PC-9 (cell line): ENCODE measurements around the gene ALPG. TPM values are rescaled to one million over a fixed set of nuclear protein-coding genes. Genes with fewer than 3 reads are reported as not detected.

Experiments
- BruUV-seq: library from RNA; stranded (reverse); fragments of 400-500 nt; replicated peaks from 2 replicates; lab custom pipeline; 2021; lab: Mats Ljungman, UMichigan
- CTCF ChIA-PET: fragments of 300-600 bp; sonication (Branson Sonifier 250); formaldehyde crosslinking; loops from one replicate; lab custom pipeline; 2022; ENCODE audit warnings: antibody characterized with exemption; lab: Charles Lee
- POLR2A ChIA-PET: fragments of 300-600 bp; sonication (Branson Sonifier 250); formaldehyde crosslinking; loops from one replicate; lab custom pipeline; 2022; ENCODE audit warnings: antibody characterized with exemption; ENCODE audit not compliant: unreplicated experiment; lab: Charles Lee
- DNase-seq, 2 experiments: peaks; one replicate each; pipeline versions ENCODE4 v3.0.0 to v3.0.0-alpha.2; 2015 to 2022; ENCODE audit warnings: mixed read lengths in 1 of 2
- H2AFZ ChIP-seq: fragments of 200-600 bp; sonication (generic); 2 replicates; pipeline ENCODE4 v1.8.1; 2017; ENCODE audit warnings: antibody characterized with exemption
- H3F3A ChIP-seq: fragments of 200-600 bp; sonication (generic); 2 replicates; pipeline ENCODE4 v1.8.1; 2017; ENCODE audit warnings: antibody characterized with exemption, mild to moderate bottlenecking, low read depth; ENCODE audit not compliant: insufficient read depth
- H3K27ac ChIP-seq: fragments of 200-600 bp; sonication (generic); 2 replicates; pipeline ENCODE4 v1.6.1; 2016; ENCODE audit warnings: mixed run types
- H3K27me3 ChIP-seq: fragments of 200-600 bp; sonication (generic); 2 replicates; pipeline ENCODE4 v1.6.1; 2016; ENCODE audit warnings: low read depth, mixed run types; ENCODE audit not compliant: insufficient read depth
- H3K36me3 ChIP-seq: fragments of 200-600 bp; sonication (generic); 2 replicates; pipeline ENCODE4 v1.6.1; 2016; ENCODE audit warnings: low read depth, mixed run types
- H3K4me1 ChIP-seq: fragments of 200-600 bp; sonication (generic); replicated peaks from 2 replicates; pipeline ENCODE4 v1.6.1; 2016; ENCODE audit warnings: mixed run types; ENCODE audit not compliant: insufficient read depth
- H3K4me2 ChIP-seq: fragments of 200-600 bp; sonication (generic); 2 replicates; pipeline ENCODE4 v1.6.1; 2017; ENCODE audit warnings: mixed run types
- H3K4me3 ChIP-seq: fragments of 200-600 bp; sonication (generic); 2 replicates; pipeline ENCODE4 v1.6.1; 2016; ENCODE audit warnings: mixed run types
- H3K79me2 ChIP-seq: fragments of 200-600 bp; sonication (generic); 2 replicates; pipeline ENCODE4 v1.6.1; 2017; ENCODE audit warnings: low read depth, mixed run types
- H3K9me2 ChIP-seq: fragments of 200-600 bp; sonication (generic); 2 replicates; pipeline ENCODE4 v1.8.1; 2017; ENCODE audit warnings: mild to moderate bottlenecking; ENCODE audit not compliant: insufficient read depth
- H3K9me3 ChIP-seq: fragments of 200-600 bp; sonication (generic); 2 replicates; pipeline ENCODE4 v1.8.1; 2016; ENCODE audit warnings: low read depth; ENCODE audit not compliant: insufficient read depth
- H4K20me1 ChIP-seq: fragments of 200-600 bp; sonication (generic); 2 replicates; pipeline ENCODE4 v1.8.1; 2017; ENCODE audit not compliant: insufficient read depth
- CTCF ChIP-seq: fragments of 200-600 bp; sonication (generic); conservative IDR thresholded peaks from 2 replicates; pipeline ENCODE4 v1.6.1; 2017; ENCODE audit warnings: mixed run types, antibody characterized with exemption, mild to moderate bottlenecking, moderate library complexity
- EZH2 ChIP-seq: fragments of 200-600 bp; sonication (generic); IDR thresholded peaks from 2 replicates; pipeline ENCODE4 v1.8.0; 2017; ENCODE audit warnings: antibody characterized with exemption, low read depth
- intact Hi-C: fragments of 100-400 bp; cut with micrococcal nuclease; formaldehyde crosslinking; loops from one replicate; pipeline ENCODE4 v1.10.0; 2022; ENCODE audit not compliant: unreplicated experiment
- total RNA-seq: library from RNA; stranded (reverse); gene quantifications from 2 replicates; pipeline ENCODE4 v1.2.3, GENCODE V29; 2021

Gene ALPG
- total RNA-seq, 1 experiment from 2014 or later, result 0.76 TPM

GRCh38 chr2:232435805-232436204 is 29.2 kb downstream of the ALPG start:
- Histone ChIP-seq H3K27me3 (no peaks in the 10 kb centered on the region), H2AFZ (no peak overlapping the region), H3K9me3 (no peaks in the 10 kb centered on the region), H3K4me3 (no peak overlapping the region), H3K4me1 (peaks cover 10% of the 10 kb centered on the region), H3F3A (no peaks in the 10 kb centered on the region), H3K36me3 (no peaks in the 10 kb centered on the region), H3K9me2 (no peaks in the 10 kb centered on the region), H4K20me1 (no peaks in the 10 kb centered on the region), H3K27ac (peak overlapping the region; percentile 67), H3K79me2 (no peaks in the 10 kb centered on the region), H3K4me2 (peak overlapping the region; percentile 11; the same call in 1 of the 2 replicates)
- no TSS peak for BruUV-seq
- CTCF ChIA-PET, result no interaction called here
- DNase-seq, result no peak
- intact Hi-C loops, result loop anchor here (5.0 kb wide), 3 partner anchors 49 to 109 kb away; no protein-coding TSS in a partner anchor
- POLR2A ChIA-PET, result no interaction called here
- no peak for TF ChIP-seq CTCF
- TF ChIP-seq EZH2, result no peak

- H3K4me1 ChIP-seq, result peaks cover 10% of the 10 kb centered on the region
- peak overlapping the region; percentile 11; the same call in 1 of the 2 replicates for H3K4me2 ChIP-seq
- H3K27ac ChIP-seq, result peak overlapping the region; percentile 67; the same call in 1 of the 2 replicates
- intact Hi-C loops, result loop anchor here (5.0 kb wide), 3 partner anchors 49 to 109 kb away; no protein-coding TSS in a partner anchor
- no peak for TF ChIP-seq CTCF
- TF ChIP-seq EZH2, result no peak
- no peaks in the 10 kb centered on the region for H3K9me3 ChIP-seq
- ChIA-PET POLR2A (no interaction called here), CTCF (interaction anchor here (0.6 to 0.7 kb wide), 2 partner anchors 11 to 266 kb away, joined by 3 read pairs; no protein-coding TSS in a partner anchor)
- no peak overlapping the region for H3K4me3 ChIP-seq
- BruUV-seq, result no TSS peak
- no peaks in the 10 kb centered on the region for H3K79me2 ChIP-seq
- no peaks in the 10 kb centered on the region for H3F3A ChIP-seq
- no peaks in the 10 kb centered on the region for H4K20me1 ChIP-seq
- no peaks in the 10 kb centered on the region for H3K27me3 ChIP-seq
- no peak overlapping the region for H2AFZ ChIP-seq
- no peaks in the 10 kb centered on the region for H3K9me2 ChIP-seq
- no peaks in the 10 kb centered on the region for H3K36me3 ChIP-seq
- DNase-seq, result peak in 1 of 2 experiments; percentile 80
These were observed 29.9 kb downstream of the ALPG start for GRCh38 chr2:232436381-232437194.

- H3F3A ChIP-seq, result no peaks in the 10 kb centered on the region
- no peaks in the 10 kb centered on the region for H3K79me2 ChIP-seq
- no peaks in the 10 kb centered on the region for H3K27me3 ChIP-seq
- no peaks in the 10 kb centered on the region for H4K20me1 ChIP-seq
- no peaks in the 10 kb centered on the region for H3K36me3 ChIP-seq
- no peak overlapping the region for H2AFZ ChIP-seq
- no peak overlapping the region for H3K27ac ChIP-seq
- H3K4me3 ChIP-seq, result no peak overlapping the region
- peaks cover 10% of the 10 kb centered on the region for H3K4me1 ChIP-seq
- TF ChIP-seq CTCF, result no peak
- no peak for TF ChIP-seq EZH2
- intact Hi-C loops, result loop anchor here (5.0 kb wide), 3 partner anchors 50 to 110 kb away; no protein-coding TSS in a partner anchor
- H3K9me3 ChIP-seq, result no peaks in the 10 kb centered on the region
- DNase-seq, result no peak
- BruUV-seq, result no TSS peak
- POLR2A ChIA-PET, result no interaction called here
- CTCF ChIA-PET, result interaction anchor here (0.6 to 0.7 kb wide), 2 partner anchors 11 to 267 kb away, joined by 3 read pairs; no protein-coding TSS in a partner anchor
- H3K4me2 ChIP-seq, result no peak overlapping the region
- no peaks in the 10 kb centered on the region for H3K9me2 ChIP-seq
These were observed 30.5 kb downstream of the ALPG start for GRCh38 chr2:232437195-232437571.
